CD14-positive monocyte (primary cell): Measurements from ENCODE around the gene POLR3GL. TPM values are rescaled to one million over a fixed set of nuclear protein-coding genes. Genes with fewer than 3 reads are reported as not detected.
A peak's percentile ranks its signal among the peaks of the same experiment; 100 is the strongest.

Experiments used
- DNase-seq, 3 donors: peaks; one replicate each; pipeline ENCODE4 v3.0.0-alpha.2; 2011 to 2022
- H2AFZ ChIP-seq: 2 replicates; pipeline ENCODE4 v1.6.0; 2012; ENCODE audit warnings: mild to moderate bottlenecking, low read depth, low read length, inconsistent platforms; ENCODE audit not compliant: insufficient read depth, poor library complexity, severe bottlenecking
- H3K27ac ChIP-seq, 2 donors: 1 replicate in 1 of 2; 2 replicates in 1 of 2; pipeline ENCODE4 v1.5.1; 2012 to 2013; ENCODE audit warnings: low read length in 2 of 2, control low read depth in 1 of 2, inconsistent platforms in 1 of 2, low read depth in 1 of 2, mild to moderate bottlenecking in 1 of 2
- H3K27me3 ChIP-seq, 2 donors: one replicate each; pipeline versions ENCODE4 v1.6.0 to v1.6.1; 2011 to 2013; ENCODE audit warnings: low read length in 2 of 2; ENCODE audit not compliant: control insufficient read depth in 2 of 2, insufficient read depth in 2 of 2
- H3K36me3 ChIP-seq, 2 donors: replicated peaks in 1 of 2; 1 replicate in 1 of 2; 2 replicates in 1 of 2; pipeline versions ENCODE4 v1.5.1 to v1.6.1; 2012 to 2013; ENCODE audit warnings: low read length in 2 of 2, control low read depth in 1 of 2, inconsistent platforms in 1 of 2, mild to moderate bottlenecking in 1 of 2; ENCODE audit not compliant: insufficient read depth in 2 of 2, control insufficient read depth in 1 of 2
- H3K4me1 ChIP-seq, 2 donors: 1 replicate in 1 of 2; 2 replicates in 1 of 2; pipeline versions ENCODE4 v1.5.1 to v1.6.1; 2012 to 2013; ENCODE audit warnings: low read length in 2 of 2, control low read depth in 1 of 2, inconsistent platforms in 1 of 2, mild to moderate bottlenecking in 1 of 2, moderate library complexity in 1 of 2; ENCODE audit not compliant: insufficient read depth in 2 of 2, control insufficient read depth in 1 of 2
- H3K4me2 ChIP-seq: replicated peaks from 2 replicates; pipeline ENCODE3; 2012; ENCODE audit warnings: low read length, moderate library complexity, mild to moderate bottlenecking; ENCODE audit not compliant: poor library complexity, severe bottlenecking; ENCODE audit errors: extremely low read depth
- H3K4me3 ChIP-seq, 3 experiments: fragments of 200-600 bp in 1 of 3; sonication (generic) in 1 of 3; replicated peaks in 1 of 3; 1 replicate in 2 of 3; 2 replicates in 1 of 3; pipeline ENCODE4 v1.5.1; 2011 to 2013; ENCODE audit warnings: low read length in 3 of 3, mild to moderate bottlenecking in 3 of 3, control low read depth in 2 of 3, low read depth in 2 of 3, inconsistent platforms in 1 of 3, moderate library complexity in 1 of 3
- H3K79me2 ChIP-seq: 2 replicates; pipeline ENCODE4 v1.6.0; 2012; ENCODE audit warnings: mild to moderate bottlenecking, control low read depth, inconsistent platforms, low read length, moderate library complexity; ENCODE audit not compliant: insufficient read depth
- H3K9ac ChIP-seq: 2 replicates; pipeline ENCODE4 v1.6.0; 2017; ENCODE audit warnings: low read length, mild to moderate bottlenecking; ENCODE audit not compliant: insufficient read depth, poor library complexity, severe bottlenecking
- H3K9me3 ChIP-seq, 2 donors: replicated peaks in 1 of 2; 1 replicate in 1 of 2; 2 replicates in 1 of 2; pipeline versions ENCODE4 v1.5.1 to v1.6.1; 2012 to 2013; ENCODE audit warnings: low read length in 2 of 2, control low read depth in 1 of 2; ENCODE audit not compliant: control insufficient read depth in 1 of 2, insufficient read depth in 1 of 2
- H4K20me1 ChIP-seq: 2 replicates; pipeline ENCODE4 v1.6.0; 2012; ENCODE audit warnings: mild to moderate bottlenecking, low read length, control low read depth, moderate library complexity; ENCODE audit not compliant: insufficient read depth
- H3K27ac Mint-ChIP-seq, 7 donors: one replicate each; pipeline ENCODE4 v1.8.0; 2020; ENCODE audit warnings: mild to moderate bottlenecking in 7 of 7, mixed read lengths in 7 of 7, moderate library complexity in 6 of 7, inconsistent platforms in 2 of 7
- H3K27me3 Mint-ChIP-seq, 3 donors: one replicate each; pipeline ENCODE4 v1.8.0; 2021 to 2022; ENCODE audit warnings: low read depth in 3 of 3, mild to moderate bottlenecking in 3 of 3, mixed read lengths in 3 of 3, moderate library complexity in 3 of 3, inconsistent platforms in 1 of 3
- H3K36me3 Mint-ChIP-seq, 2 donors: one replicate each; pipeline ENCODE4 v1.8.0; 2020; ENCODE audit warnings: mixed read lengths in 2 of 2, inconsistent platforms in 1 of 2, mild to moderate bottlenecking in 1 of 2
- H3K4me1 Mint-ChIP-seq: one replicate; pipeline ENCODE4 v1.8.0; 2020; ENCODE audit warnings: mild to moderate bottlenecking, mixed read lengths
- H3K4me3 Mint-ChIP-seq, 2 donors: one replicate each; pipeline ENCODE4 v1.8.0; 2020; ENCODE audit warnings: mild to moderate bottlenecking in 2 of 2, mixed read lengths in 2 of 2, moderate library complexity in 1 of 2
- H3K9me3 Mint-ChIP-seq, 7 donors: one replicate each; pipeline ENCODE4 v1.8.0; 2020 to 2022; ENCODE audit warnings: mixed read lengths in 7 of 7, mild to moderate bottlenecking in 6 of 7, moderate library complexity in 6 of 7, inconsistent platforms in 2 of 7
- WGBS: methylation state at CpG from one replicate; pipeline ENCODE4 v1.1.5; 2013; ENCODE audit warnings: missing lambda C conversion rate; ENCODE audit not compliant: insufficient coverage; 5-methylcytosine and 5-hydroxymethylcytosine counted together
- intact Hi-C, 2 donors: fragments of 100-400 bp; cut with micrococcal nuclease; formaldehyde crosslinking; loops; one replicate each; pipeline versions ENCODE4 v1.15.0 to v1.15.1; 2023
- polyA plus RNA-seq, 3 donors: library from polyadenylated mRNA; depleted of rRNA in 1 of 3; unstranded in 2 of 3; stranded (reverse) in 1 of 3; fragments of 300-500 nt in 2 of 3; fragments of >200 nt in 1 of 3; fragmentation: Illumina TruSeq in 2 of 3; gene quantifications; 1 replicate in 2 of 3; 2 replicates in 1 of 3; pipeline ENCODE4 v1.2.3, GENCODE V29; 2012 to 2021
- TF ChIP-seq, protein P1 (sequence below): fragments of 200-600 bp; IDR thresholded peaks from one replicate; pipeline ENCODE4 v1.8.0; 2022; ENCODE audit warnings: antibody characterized with exemption, mild to moderate bottlenecking

The POLR3GL gene
- polyA plus RNA-seq, 3 donors = 11.6 to 39.0 (median 36.2) TPM

GRCh38 chr1:145965119-145965744 lies 742 bp downstream of the POLR3GL start:
- H3K36me3 Mint-ChIP-seq = peaks cover 7 to 16% of the 10 kb centered on the region in 2 donors
- peak overlapping the region; percentile 89 for H2AFZ ChIP-seq
- peaks cover 47% of the 10 kb centered on the region for H3K4me1 Mint-ChIP-seq
- no peak for DNase-seq
- no peaks in the 10 kb centered on the region for H4K20me1 ChIP-seq
- TF ChIP-seq, protein P1, sequence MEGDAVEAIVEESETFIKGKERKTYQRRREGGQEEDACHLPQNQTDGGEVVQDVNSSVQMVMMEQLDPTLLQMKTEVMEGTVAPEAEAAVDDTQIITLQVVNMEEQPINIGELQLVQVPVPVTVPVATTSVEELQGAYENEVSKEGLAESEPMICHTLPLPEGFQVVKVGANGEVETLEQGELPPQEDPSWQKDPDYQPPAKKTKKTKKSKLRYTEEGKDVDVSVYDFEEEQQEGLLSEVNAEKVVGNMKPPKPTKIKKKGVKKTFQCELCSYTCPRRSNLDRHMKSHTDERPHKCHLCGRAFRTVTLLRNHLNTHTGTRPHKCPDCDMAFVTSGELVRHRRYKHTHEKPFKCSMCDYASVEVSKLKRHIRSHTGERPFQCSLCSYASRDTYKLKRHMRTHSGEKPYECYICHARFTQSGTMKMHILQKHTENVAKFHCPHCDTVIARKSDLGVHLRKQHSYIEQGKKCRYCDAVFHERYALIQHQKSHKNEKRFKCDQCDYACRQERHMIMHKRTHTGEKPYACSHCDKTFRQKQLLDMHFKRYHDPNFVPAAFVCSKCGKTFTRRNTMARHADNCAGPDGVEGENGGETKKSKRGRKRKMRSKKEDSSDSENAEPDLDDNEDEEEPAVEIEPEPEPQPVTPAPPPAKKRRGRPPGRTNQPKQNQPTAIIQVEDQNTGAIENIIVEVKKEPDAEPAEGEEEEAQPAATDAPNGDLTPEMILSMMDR = no peak
- H3K4me3 ChIP-seq = peak overlapping the region; percentile 55 to 89 (median 59)
- H3K9ac ChIP-seq = peak overlapping the region; percentile 74
- H3K27me3 Mint-ChIP-seq = peaks cover 25 to 32% (median 26%) of the 10 kb centered on the region in 3 donors
- peaks cover 10% of the 10 kb centered on the region for H3K79me2 ChIP-seq
- WGBS = no CpG with 5 or more reads among the region's 5 CpGs
- peak overlapping the region; percentile 91 for H3K4me2 ChIP-seq
- H3K9me3 ChIP-seq = peaks cover 0 to 4% of the 10 kb centered on the region in 2 donors
- H3K4me3 Mint-ChIP-seq = peak overlapping the region; percentile 94 to 96
- peaks cover 0 to 16% (median 8%) of the 10 kb centered on the region in 7 donors for H3K9me3 Mint-ChIP-seq
- intact Hi-C loops = loop anchor here in 1 of 2 donors (5.0 to 10.0 kb wide), 2 partner anchors 37 to 100 kb away; no protein-coding TSS in a partner anchor
- peaks cover 0 to 7% of the 10 kb centered on the region in 2 donors for H3K36me3 ChIP-seq
- H3K4me1 ChIP-seq = peaks cover 42 to 51% of the 10 kb centered on the region in 2 donors
- peak overlapping the region in 1 of 2 donors; percentile 82 for H3K27ac ChIP-seq
- H3K27me3 ChIP-seq = peaks cover 6 to 29% of the 10 kb centered on the region in 2 donors
- H3K27ac Mint-ChIP-seq = peak overlapping the region in 3 of 7 donors; percentile 84 to 96 (median 95)

DNA sequence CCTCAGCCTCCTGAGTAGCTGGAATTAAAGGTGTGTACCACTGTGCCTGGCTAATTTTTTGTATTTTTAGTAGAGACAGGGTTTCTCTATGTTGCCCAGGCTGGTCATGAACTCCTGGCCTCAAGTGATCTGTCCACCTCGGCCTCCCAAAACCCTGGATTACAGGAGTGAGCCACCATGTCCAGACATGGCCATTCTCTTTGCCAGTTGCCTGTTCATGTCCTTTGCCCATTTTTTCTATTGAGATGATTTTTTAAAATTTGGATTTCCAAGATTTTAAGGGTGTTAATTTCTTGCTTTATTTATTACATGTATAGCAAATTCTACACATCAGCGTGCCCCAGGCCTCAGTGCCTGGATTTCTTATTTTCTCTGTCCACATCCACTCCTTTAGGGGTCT lies 2.8 kb downstream of the POLR3GL start:
- peaks cover 29% of the 10 kb centered on the region for H3K4me1 Mint-ChIP-seq
- no peak overlapping the region for H3K9ac ChIP-seq
- peaks cover 10% of the 10 kb centered on the region for H3K79me2 ChIP-seq
- H3K36me3 Mint-ChIP-seq = peaks cover 5 to 16% of the 10 kb centered on the region in 2 donors
- H3K27ac ChIP-seq = no peak overlapping the region
- peak overlapping the region in 1 of 7 donors; percentile 69 for H3K27ac Mint-ChIP-seq
- H3K36me3 ChIP-seq = peaks cover 0 to 7% of the 10 kb centered on the region in 2 donors
- no peak overlapping the region for H2AFZ ChIP-seq
- no peak overlapping the region for H3K4me3 Mint-ChIP-seq
- TF ChIP-seq, protein P1 = no peak
- no peak overlapping the region for H3K4me3 ChIP-seq
- peaks cover 0 to 10% (median 8%) of the 10 kb centered on the region in 7 donors for H3K9me3 Mint-ChIP-seq
- H3K4me2 ChIP-seq = no peak overlapping the region
- intact Hi-C loops = loop anchor here in 1 of 2 donors (5.0 to 10.0 kb wide), 2 partner anchors 35 to 102 kb away; no protein-coding TSS in a partner anchor
- DNase-seq = no peak
- H4K20me1 ChIP-seq = no peaks in the 10 kb centered on the region
- peaks cover 0 to 4% of the 10 kb centered on the region in 2 donors for H3K9me3 ChIP-seq
- H3K27me3 ChIP-seq = peaks cover 3 to 11% of the 10 kb centered on the region in 2 donors
- peaks cover 9 to 12% (median 9%) of the 10 kb centered on the region in 3 donors for H3K27me3 Mint-ChIP-seq
- 100% methylated on average over 1 of the region's 2 CpGs for WGBS
- peaks cover 23 to 30% of the 10 kb centered on the region in 2 donors for H3K4me1 ChIP-seq
